Hepatocyte (in vitro differentiated cells): ENCODE results near the gene JOSD2. TPM values are rescaled to one million over a fixed set of nuclear protein-coding genes. Genes with fewer than 3 reads are reported as not detected.

Experiments
- DNase-seq: peaks from one replicate; pipeline ENCODE4 v3.0.0-alpha.2; 2016; ENCODE audit warnings: low spot score
- H2AFZ ChIP-seq: fragments of 200-600 bp; sonication (generic); 2 replicates; pipeline ENCODE4 v1.6.0; 2016; ENCODE audit warnings: antibody characterized with exemption, mild to moderate bottlenecking
- H3K27ac ChIP-seq: fragments of 200-600 bp; sonication (generic); 2 replicates; pipeline ENCODE4 v1.5.1; 2016; ENCODE audit warnings: mild to moderate bottlenecking
- H3K27me3 ChIP-seq: fragments of 200-600 bp; sonication (generic); 2 replicates; pipeline ENCODE4 v1.6.1; 2016
- H3K36me3 ChIP-seq: fragments of 200-600 bp; sonication (generic); replicated peaks from 2 replicates; pipeline ENCODE4 v1.5.1; 2016; ENCODE audit warnings: low read depth; ENCODE audit not compliant: insufficient read depth
- H3K4me1 ChIP-seq: fragments of 200-600 bp; sonication (generic); 2 replicates; pipeline ENCODE4 v1.5.1; 2016; ENCODE audit warnings: mild to moderate bottlenecking, moderate library complexity; ENCODE audit not compliant: insufficient read depth
- H3K4me2 ChIP-seq: fragments of 200-600 bp; sonication (generic); 2 replicates; pipeline ENCODE4 v1.6.0; 2016
- H3K4me3 ChIP-seq: fragments of 200-600 bp; sonication (generic); 2 replicates; pipeline ENCODE4 v1.5.1; 2016; ENCODE audit warnings: mild to moderate bottlenecking
- H3K79me2 ChIP-seq: fragments of 200-600 bp; sonication (generic); 2 replicates; pipeline ENCODE4 v1.6.0; 2017; ENCODE audit warnings: mild to moderate bottlenecking
- H3K9me2 ChIP-seq: fragments of 200-600 bp; sonication (generic); replicated peaks from 2 replicates; pipeline ENCODE4 v1.6.0; 2017; ENCODE audit warnings: mild to moderate bottlenecking; ENCODE audit not compliant: insufficient read depth
- H3K9me3 ChIP-seq: fragments of 200-600 bp; sonication (generic); 2 replicates; pipeline ENCODE4 v1.5.1; 2016; ENCODE audit warnings: low read depth, mild to moderate bottlenecking
- H4K20me1 ChIP-seq: fragments of 200-600 bp; sonication (generic); 2 replicates; pipeline ENCODE4 v1.6.0; 2016; ENCODE audit warnings: mild to moderate bottlenecking; ENCODE audit not compliant: insufficient read depth, poor library complexity, severe bottlenecking
- EZH2 ChIP-seq: fragments of 200-600 bp; sonication (generic); IDR thresholded peaks from 2 replicates; pipeline ENCODE4 v1.6.1; 2016; ENCODE audit warnings: antibody characterized with exemption, mild to moderate bottlenecking, borderline replicate concordance
- EZH2phosphoT487 ChIP-seq: fragments of 200-600 bp; sonication (generic); IDR thresholded peaks from one replicate; pipeline ENCODE4 v1.6.1; 2018; ENCODE audit warnings: antibody characterized with exemption, mild to moderate bottlenecking, low read depth, moderate library complexity; ENCODE audit not compliant: unreplicated experiment, severe bottlenecking
- WGBS: methylation state at CpG from one replicate; pipeline ENCODE4 v1.1.6; 2016; ENCODE audit warnings: low lambda C conversion rate; ENCODE audit errors: missing lambda C conversion rate; 5-methylcytosine and 5-hydroxymethylcytosine counted together
- polyA plus RNA-seq: library from polyadenylated mRNA; unstranded; fragments of >200 nt; fragmentation: Nextera tagmentation; extraction: Ambion mirVana; gene quantifications from 2 replicates; pipeline ENCODE4 v1.2.1, GENCODE V29; 2016
- total RNA-seq: library from RNA; depleted of rRNA; stranded (reverse); fragments of >200 nt; gene quantifications from 2 replicates; pipeline ENCODE4 v1.2.3, GENCODE V29; 2014
- TF ChIP-seq, protein P1 (sequence below): fragments of 200-600 bp; sonication (generic); IDR thresholded peaks from 2 replicates; pipeline ENCODE4 v1.5.1; 2016; ENCODE audit warnings: antibody characterized with exemption, mild to moderate bottlenecking; ENCODE audit not compliant: poor library complexity

Gene JOSD2
- total and polyA plus RNA-seq, 2 experiments from 2014 or later = 19.0 to 82.9 TPM

DNA sequence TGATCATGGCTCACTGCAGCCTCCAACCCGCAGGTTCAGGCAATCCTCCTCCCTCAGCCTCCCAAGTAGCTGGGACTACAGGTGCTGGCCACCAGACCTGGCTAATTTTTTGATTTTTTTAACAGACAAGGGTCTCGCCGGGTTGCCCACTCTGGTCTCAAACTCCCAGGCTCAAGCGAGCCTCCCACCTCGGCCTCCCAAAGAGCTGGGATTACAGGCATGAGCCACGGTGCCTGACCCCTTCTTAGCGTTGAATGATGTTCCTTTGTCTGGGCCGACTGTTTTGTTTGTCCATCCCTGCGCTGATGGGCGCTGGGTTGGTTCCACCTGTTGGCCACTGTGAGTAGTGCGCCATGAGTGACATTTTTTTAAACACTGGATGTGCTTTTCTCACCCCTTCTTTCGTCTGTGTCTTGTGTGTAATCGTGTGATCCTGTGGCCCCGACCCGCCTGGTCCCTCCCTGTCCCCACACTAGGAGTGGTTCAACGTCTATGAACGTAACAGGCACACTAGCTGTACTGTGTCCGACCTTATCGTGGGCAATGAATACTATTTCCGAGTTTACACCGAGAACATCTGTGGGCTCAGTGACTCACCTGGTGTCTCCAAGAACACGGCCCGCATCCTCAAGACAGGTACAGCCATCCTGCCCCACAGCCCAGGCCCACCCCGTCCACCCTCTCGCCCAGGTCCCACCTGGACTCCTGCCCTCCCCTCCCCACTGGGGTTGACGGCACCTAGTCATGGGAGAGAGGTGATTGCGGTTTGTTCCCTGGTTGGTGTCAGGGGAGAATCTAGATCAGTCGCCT, 49.7 kb downstream of the JOSD2 start:
- DNase-seq = peak; percentile 76
- 36% methylated on average over 28 of the region's 28 CpGs for WGBS
- no peaks in the 10 kb centered on the region for H3K27me3 ChIP-seq

GRCh38 chr19:50460161-50460765, 50.7 kb downstream of the JOSD2 start:
- H4K20me1 ChIP-seq = no peaks in the 10 kb centered on the region
- no peak for DNase-seq
- H3K27ac ChIP-seq = no peak overlapping the region
- no peak overlapping the region for H2AFZ ChIP-seq
- H3K4me2 ChIP-seq = no peak overlapping the region
- H3K4me3 ChIP-seq = no peak overlapping the region
- no peak for TF ChIP-seq EZH2
- no peak for TF ChIP-seq EZH2phosphoT487
- TF ChIP-seq, protein P1, sequence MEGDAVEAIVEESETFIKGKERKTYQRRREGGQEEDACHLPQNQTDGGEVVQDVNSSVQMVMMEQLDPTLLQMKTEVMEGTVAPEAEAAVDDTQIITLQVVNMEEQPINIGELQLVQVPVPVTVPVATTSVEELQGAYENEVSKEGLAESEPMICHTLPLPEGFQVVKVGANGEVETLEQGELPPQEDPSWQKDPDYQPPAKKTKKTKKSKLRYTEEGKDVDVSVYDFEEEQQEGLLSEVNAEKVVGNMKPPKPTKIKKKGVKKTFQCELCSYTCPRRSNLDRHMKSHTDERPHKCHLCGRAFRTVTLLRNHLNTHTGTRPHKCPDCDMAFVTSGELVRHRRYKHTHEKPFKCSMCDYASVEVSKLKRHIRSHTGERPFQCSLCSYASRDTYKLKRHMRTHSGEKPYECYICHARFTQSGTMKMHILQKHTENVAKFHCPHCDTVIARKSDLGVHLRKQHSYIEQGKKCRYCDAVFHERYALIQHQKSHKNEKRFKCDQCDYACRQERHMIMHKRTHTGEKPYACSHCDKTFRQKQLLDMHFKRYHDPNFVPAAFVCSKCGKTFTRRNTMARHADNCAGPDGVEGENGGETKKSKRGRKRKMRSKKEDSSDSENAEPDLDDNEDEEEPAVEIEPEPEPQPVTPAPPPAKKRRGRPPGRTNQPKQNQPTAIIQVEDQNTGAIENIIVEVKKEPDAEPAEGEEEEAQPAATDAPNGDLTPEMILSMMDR = no peak
- H3K36me3 ChIP-seq = no peaks in the 10 kb centered on the region
- H3K4me1 ChIP-seq = no peaks in the 10 kb centered on the region
- no peaks in the 10 kb centered on the region for H3K27me3 ChIP-seq
- no peaks in the 10 kb centered on the region for H3K9me3 ChIP-seq
- WGBS = 63% methylated on average over 12 of the region's 13 CpGs
- H3K9me2 ChIP-seq = no peaks in the 10 kb centered on the region
- no peaks in the 10 kb centered on the region for H3K79me2 ChIP-seq

More for the DNA sequence above, 49.7 kb downstream of the JOSD2 start:
- H3K9me2 ChIP-seq = no peaks in the 10 kb centered on the region
- H3K27ac ChIP-seq = no peak overlapping the region
- H3K4me1 ChIP-seq = no peaks in the 10 kb centered on the region
- no peaks in the 10 kb centered on the region for H3K79me2 ChIP-seq
- no peak overlapping the region for H3K4me2 ChIP-seq
- H3K4me3 ChIP-seq = no peak overlapping the region
- peak overlapping the region; percentile 45 for H2AFZ ChIP-seq
- TF ChIP-seq, protein P1 = peak; percentile 82
- no peak for TF ChIP-seq EZH2
- no peaks in the 10 kb centered on the region for H3K9me3 ChIP-seq
- H4K20me1 ChIP-seq = no peaks in the 10 kb centered on the region
- H3K36me3 ChIP-seq = no peaks in the 10 kb centered on the region

GRCh38 chr19:50459638-50460037, 51.4 kb downstream of the JOSD2 start:
- no peak for DNase-seq
- Histone ChIP-seq H3K36me3 (no peaks in the 10 kb centered on the region), H3K9me3 (no peaks in the 10 kb centered on the region), H3K9me2 (no peaks in the 10 kb centered on the region), H2AFZ (no peak overlapping the region), H3K4me2 (no peak overlapping the region), H3K27me3 (no peaks in the 10 kb centered on the region), H4K20me1 (no peaks in the 10 kb centered on the region), H3K27ac (no peak overlapping the region), H3K4me3 (no peak overlapping the region), H3K79me2 (no peaks in the 10 kb centered on the region), H3K4me1 (no peaks in the 10 kb centered on the region)
- WGBS = no CpG with 5 or more reads among the region's 1 CpG
- TF ChIP-seq EZH2phosphoT487 (no peak), EZH2 (no peak)
- TF ChIP-seq, protein P1 = no peak
